Activated CD4-positive, alpha-beta T cell treated with anti-CD3 and anti-CD28 coated beads, Interleukin-2, amount 50 U/mL, for 48 hours (primary cell): ENCODE measurements around the gene NPHP4.

Experiments
- DNase-seq, 2 experiments: peaks; one replicate each; pipeline ENCODE4 v3.0.0-alpha.2; 2020

The NPHP4 gene

DNA sequence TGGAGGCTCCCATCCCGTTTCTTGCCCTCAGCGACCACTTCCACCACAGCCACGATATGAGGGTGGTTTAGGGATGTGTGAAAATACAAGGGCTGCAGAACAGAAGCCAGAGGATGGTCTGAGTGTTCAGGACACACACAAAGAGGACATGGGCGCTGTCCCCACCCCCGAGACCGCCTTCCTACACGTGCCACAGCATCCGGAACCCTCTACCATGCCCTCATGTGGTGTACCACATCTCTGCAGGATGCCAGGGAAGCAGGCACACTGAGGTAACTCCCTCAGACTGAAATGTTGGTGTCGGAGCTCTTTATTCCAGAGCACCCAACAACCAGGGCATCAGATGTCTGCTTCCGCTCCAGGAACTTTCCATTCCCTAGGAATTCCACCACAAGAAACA lies 23.1 kb downstream of the NPHP4 start:
- no peak for DNase-seq

DNA sequence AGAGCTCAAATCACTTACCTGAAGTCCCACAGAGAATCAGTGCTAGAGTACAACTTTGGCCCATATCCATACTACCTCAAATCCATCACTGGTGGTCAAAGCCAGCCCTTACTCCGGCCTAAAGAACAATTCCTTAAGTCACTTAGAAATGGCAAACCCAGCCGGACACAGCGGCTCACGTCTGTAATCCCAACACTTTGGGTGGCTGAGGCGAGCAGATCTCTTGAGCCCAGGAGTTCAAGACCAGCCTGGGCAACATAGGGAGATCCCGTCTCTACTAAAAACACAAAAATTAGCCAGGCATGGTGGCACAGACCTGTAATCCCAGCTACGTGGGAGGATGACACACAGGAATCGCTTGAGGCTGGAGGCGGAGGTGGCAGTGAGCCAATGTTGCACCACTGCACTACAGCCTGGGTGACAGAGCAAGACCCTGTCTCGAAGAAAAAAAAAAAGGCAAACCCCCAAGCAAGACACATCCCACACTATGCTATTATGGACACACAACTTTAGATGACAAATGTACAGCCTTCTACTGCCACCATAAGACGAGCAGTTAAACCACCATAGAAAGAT lies 24.0 kb downstream of the NPHP4 start:
- DNase-seq: no peak

DNA sequence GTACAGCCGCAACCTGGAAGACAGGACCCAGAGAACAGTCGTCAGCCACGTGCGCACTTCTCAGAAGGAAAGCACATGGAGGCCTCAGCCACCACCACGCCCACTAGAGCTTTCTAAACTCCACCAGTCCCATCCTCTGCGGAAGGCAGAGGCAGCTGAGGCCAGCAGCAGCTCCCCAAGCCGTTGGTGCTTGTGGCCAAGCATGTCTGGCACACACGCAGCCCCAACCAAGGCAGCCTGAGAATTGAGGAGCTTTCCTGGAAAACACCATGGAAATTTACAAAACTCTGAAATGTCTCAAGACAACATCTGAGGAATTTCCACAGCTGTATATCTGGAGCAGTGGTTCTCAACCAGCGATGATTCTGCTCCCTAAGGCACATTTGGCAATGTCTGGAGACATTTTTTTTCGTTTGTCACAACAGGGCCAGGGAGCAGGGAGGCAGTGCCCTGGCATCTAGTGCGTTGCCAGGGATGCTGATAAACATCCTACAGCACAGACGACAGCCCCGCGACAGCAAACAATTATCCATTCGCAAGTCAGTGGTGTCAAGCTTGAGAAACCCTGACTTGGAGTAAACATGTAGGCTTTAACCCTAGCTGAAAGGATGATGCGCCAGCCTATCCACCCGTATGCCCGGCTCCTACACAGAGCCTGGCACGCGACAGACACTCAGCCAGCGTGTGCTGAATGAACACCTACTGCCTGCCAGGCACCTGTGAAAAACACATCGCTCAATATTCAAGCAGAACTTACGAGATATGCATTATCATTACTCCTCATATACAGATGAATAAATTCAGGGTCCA lies 24.7 kb downstream of the NPHP4 start:
- DNase-seq: no peak

DNA sequence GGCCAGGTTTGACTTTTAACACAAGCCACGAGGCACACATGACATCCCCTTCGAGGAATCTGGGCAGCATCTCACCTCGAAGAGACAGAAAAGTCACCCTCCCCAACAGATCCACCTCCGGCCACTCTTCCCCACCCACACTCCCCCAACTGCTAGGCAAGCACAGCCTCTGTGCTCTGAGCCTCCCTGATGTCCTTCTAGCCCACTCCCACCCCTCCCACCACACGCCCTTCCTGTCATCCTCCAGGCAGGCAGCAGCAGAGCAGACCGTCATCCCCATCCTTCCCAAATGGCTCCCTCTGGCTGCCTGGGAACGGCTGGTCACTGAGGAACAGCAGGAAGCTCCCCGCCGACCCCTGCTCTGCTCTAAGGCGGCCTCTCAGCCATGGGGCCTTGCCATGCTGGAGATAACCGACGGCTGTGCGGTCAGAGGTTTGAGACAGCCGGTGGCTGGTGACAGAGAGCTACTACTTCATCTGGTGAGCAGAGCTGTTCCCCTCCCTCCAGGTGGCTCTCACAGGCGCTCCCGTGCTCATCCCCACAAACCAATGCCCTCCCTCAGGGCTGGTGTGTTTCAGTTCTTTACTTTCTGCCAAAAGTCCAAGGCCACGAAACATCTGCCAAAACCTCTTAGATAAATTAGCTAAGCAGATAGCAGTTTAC lies 25.6 kb downstream of the NPHP4 start:
- DNase-seq: no peak

DNA sequence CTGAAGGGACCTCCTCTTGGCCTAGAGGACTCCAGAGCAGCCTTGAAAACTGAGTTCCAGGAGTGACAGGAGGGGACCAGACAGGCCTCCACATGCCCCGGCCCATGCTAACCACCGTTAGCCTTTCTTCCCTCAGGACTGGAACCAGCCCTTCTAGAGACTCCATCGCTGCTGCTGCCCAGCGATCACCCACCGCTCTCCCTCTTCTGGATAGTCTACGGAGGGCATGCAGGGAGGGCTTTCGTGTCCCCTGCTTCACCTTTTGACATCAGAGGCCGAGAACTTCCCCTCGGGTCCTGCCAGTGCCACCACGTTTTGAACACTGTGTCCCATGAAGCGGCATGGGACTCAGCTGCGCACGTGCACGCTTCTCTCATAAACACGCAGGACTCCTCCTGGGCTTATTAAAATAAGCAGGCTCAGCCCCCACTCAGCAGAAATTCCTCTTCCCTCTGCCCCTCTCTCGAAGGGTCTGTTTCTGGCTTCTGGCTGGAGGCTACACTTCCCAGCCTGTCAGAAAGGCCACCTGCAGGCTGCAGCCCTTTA lies 26.6 kb downstream of the NPHP4 start:
- DNase-seq: no peak

DNA sequence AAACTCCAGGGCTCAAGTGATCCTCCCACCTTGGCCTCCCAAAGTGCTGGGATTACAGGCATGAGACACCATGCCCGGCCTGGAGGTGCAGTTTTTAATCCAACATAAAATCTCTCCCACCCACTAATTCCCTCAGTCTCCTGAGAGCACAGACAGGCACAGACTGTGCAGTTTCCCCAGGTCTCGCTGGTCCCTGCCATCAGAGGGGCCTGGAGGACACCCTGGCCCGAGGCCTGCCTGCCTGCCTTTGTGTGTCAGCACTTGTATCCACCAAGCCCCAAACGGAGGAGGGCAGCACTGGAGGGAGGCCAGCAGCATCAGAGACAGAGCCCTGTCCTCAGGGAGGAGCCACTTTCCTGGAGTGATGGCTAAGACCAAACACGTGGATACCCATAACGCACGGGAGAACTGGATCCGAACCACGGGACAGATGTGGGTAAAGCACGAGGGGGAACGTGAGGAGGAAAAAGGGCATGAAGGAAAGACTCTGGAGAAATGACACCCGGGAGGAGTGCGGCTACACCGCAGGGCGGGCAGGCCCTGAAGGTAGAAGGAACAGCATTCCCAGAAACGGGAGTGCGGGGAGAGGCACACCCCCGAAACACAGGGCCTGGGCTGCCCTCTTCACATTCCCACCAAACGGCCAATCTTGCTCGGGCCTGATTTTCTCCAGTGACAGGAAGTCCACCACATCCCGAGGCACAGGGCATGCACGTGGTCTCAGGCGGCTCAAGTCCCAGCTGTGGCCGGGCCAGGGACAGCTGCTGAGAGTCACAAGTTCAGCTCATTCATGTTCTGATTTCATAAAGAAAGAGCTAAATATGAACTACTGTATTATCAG lies 29.7 kb downstream of the NPHP4 start:
- no peak for DNase-seq

DNA sequence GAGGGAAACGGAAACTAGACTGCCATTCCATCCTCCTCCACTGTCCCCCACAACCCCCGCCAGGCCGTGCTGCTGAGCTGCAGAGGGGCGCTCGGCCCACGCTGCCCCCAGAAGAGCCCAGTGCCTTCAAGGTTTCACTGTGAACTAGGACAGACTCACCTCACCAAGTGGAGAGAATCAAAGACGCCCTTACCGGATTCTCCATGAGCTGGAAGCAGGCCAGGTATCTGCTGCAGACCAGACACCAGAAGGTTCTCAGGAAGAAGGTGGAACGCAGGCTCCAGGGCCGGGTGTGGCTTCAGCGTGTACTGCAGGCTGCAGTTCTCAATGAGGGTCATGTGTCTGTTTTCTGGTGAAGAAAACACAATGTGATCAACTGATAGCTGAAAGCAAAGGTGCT lies 30.6 kb downstream of the NPHP4 start:
- DNase-seq: no peak

DNA sequence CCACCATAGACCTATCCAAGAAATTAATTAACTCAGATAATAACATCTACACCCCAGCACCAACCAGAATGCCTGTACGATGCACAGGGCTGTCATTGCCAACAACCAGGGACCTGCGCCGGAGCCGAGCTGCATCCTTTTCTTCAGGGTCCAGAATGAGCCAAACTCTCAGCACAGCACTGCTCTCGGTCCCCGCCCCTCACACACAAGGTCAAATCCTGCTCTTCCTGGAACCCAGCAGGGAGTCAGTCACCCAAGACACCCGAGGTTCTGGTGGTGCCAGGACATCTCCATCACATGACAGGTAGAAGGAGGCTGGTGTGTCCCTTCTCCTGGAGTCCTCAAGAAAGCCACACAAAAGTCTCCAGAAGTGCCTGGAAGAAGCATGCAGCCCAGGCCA lies 31.9 kb downstream of the NPHP4 start:
- no peak for DNase-seq

DNA sequence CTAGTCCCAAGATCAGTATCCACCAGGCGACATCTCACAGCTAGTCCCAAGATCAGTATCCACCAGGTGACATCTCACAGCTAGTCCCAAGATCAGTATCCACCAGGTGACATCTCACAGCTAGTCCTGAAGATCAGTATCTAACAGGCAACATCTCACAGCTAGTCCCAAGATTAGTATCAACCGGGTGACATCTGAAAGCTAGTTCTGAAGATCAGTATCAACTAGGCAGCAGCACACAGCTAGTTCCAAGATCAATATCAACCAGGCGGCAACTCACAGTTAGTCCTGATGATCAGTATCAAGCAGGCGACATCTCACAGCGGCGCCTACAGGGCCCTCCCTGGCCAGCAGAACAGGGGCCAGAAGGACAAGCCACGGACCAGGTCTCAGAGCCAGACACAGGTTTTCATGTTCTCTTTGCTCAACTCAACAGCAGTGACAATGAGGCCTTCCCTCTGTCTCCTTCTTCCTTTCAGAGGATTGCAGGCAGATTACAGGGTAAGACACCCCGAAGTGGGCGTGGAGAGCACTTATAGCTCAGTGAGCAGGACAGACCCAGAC lies 32.5 kb downstream of the NPHP4 start:
- DNase-seq: no peak

DNA sequence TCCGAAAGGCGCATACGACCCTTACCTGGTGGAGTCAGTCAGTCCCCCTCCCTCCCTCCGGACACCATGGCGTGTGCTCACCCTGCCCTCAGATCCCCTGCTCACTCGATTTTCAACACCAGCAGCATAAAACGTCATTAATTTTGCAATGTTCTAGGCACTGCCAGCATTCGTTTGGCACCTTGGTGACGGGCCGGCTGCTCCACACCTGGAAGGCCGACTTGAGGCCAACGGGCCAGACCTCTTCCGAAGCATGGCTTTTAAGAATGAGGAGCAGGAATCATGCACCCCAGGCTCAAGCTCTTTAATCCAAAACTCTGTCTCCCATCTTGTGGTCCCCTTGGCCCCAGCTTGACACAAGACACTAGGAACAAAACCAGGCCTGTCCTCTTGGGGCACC lies 33.1 kb downstream of the NPHP4 start:
- DNase-seq: no peak

DNA sequence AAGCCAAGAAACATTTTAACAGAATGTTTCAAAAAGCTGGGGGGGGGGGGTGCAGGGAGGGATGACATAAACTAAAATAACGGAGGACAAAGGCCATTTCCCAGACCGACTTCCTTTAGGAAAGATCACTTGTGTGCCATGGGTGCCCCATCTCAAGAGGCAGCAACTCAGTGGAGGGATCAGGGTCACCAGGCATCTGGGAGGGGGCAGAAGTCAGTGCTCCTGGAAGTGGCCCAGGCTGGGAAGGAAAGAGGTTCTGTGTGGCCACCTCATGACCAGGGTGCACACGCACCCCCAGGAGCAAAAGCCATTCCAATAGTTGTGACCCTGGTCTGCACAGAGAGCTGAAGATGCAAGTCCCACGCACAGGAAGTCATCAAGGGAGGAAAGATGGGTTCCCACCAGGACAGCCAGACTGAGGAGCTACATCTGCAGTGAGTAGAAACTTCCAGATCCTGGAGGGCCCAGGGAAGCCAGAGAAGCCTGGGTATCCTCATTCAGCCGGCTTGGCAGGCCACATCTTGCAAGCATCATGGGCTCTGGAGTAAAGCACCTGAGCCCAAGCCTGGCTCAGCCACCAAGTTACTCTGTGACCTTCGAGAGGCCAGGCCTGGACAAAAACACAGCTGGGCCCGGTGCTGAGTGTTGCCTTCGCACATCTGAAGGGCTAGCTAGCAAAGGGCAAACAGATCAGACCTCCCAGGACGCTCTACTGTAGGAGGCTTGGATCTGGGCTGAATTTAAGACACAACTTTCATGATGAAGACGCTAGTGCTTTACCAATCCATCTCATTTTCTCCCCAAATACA lies 36.0 kb downstream of the NPHP4 start:
- no peak for DNase-seq

DNA sequence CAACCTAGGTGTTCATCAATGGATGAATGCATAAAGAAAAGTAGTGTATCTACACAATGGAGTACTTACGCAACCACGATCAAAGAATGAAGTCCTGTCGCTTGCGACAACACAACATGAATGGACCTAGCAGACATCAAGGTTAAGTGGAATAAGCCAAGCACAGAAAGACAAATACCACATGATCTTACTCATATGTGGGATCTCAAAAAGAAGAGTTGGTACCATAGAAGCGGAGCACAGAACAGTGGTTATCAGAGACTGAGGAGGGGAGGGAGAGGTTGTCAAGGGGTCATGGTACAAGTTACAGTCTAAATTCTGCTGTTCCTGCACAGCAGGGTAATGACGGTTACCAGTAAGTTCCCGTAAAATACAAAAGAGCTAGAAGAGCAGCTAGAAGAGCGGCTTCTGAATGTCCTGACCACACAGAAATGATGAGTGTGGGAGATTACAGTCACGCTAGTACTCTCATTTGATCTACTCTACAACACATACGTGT lies 36.7 kb downstream of the NPHP4 start:
- DNase-seq: no peak

DNA sequence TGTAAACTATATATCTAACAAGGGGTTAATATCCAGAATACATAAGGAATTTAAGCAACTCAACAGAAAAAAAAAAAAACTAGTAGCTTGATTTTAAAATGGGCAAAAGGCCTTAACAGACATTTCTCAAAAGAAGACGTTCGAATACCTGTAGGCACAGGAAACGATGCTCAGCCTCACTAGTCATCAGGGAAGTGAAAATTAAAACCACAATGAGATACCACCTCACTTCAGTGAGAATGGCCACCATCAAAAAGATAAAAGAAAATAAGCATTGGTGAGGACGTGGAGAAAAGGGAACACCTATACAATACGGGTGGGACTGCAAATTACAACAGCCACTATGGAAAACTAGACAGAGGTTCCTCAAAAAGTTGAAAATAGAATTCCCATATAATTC lies 37.3 kb downstream of the NPHP4 start:
- DNase-seq: no peak

DNA sequence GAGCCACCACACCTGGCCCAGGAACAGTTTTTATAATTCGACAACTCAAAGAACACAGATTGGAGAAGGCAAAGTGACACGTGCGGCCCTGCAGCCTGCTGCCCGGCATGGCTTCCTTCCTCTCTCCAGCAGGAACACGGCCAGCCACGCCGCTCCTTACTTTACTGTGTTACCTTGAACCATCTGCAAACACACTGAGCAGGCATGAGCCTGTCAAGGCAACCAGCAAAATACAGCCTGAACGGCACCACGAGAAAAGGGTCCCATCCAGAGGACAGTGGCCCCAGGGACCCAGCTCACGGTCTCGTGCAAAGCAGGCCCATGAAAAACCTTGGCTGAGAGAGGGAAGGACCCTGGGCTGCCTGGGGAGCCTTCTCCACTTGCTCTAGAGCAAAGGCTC lies 38.8 kb downstream of the NPHP4 start:
- DNase-seq: no peak

DNA sequence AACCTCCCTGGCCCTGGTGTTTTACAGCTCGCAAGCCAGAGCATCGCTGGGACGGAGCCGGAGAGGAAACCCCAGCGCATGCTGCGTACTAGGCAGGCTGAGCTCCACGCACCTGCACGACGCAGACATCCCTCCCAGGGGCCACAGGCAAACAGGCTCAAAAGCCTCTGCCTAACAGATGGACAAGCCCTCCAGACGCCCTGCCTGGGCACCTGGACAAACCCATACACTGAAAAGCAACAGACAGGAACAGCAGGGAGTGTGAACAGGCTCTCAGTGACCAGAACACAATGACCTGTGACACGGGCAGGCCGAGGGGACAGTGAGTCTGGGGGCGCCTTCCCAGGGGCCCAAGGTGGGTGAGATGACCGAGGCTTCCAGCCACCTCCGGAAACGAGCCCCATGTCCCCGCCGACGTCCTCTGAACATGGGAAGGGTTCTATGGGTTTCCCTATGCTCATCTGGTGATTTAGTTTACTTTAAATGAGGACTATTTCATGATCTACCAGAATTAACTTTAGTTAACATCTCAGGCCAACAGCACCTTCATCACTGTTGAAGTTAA lies 40.3 kb downstream of the NPHP4 start:
- no peak for DNase-seq

DNA sequence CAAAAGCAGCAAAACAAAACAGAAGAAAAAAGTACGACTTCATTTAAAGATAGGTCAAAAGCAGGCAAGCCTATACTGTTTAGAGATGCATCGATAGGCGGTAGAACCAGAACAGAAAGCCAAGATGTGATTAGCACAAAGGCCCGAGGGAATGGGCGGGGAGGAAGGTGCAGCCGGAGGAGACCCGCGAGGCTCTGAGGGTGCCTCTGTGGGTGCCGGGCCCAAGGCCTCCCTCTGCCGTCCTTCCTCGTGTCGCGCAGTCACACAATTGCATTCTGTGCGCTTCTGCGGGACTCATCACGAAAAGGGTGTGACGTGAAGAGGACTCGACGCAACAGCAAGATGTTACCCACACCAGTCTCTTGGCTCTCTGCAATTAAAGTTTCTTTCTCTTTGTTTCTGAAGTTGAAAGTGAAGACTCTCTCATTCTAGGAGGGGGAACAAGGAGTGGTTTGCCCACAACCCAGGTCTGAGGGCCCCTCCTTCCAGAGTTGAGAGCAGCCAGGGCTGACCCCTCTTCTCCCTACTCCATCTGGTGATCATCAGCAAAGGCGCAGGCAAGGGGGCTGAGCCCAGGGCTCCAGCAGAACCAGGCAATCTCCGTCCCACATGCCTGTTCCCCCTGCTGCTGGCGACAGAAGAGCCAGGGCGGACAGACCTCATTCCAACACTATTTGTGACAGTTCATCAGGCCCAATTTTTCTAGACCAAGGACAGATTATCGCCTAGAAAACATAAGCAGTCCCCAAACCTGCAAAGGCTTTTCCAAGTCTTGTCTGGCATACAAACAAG lies 41.0 kb downstream of the NPHP4 start:
- DNase-seq: no peak

DNA sequence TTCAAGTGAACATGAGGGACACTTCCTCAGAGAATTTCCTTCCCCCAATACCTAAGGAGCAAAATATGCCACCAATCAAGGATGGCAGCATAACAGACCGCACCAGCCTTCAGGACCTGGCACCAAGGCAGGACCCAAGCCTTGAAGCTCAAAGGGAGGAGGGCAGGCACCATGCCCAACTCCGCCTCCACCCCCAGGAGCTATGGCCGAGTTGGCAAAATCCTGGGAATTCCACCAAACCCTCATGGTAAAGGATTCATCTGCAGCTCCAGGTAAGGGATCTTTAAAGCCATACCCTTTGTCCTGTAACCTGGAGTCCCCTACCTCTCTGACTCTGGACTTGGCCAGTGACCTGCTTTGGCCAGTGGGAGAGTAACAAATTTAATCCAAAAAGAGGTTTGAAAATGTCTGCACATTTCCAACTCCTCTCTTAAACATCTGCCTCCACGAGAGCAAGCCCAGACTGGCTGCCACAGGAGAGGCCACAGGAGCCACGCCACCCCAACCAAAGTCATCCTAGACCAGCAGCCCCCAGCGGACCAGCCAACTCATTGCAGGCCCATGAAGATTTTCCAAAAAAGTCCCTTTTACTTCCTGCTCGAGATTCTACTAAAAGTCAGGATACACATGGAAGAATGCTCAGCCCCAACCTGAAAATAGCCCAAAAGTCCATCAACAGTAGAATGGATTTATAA lies 41.9 kb downstream of the NPHP4 start:
- no peak for DNase-seq

DNA sequence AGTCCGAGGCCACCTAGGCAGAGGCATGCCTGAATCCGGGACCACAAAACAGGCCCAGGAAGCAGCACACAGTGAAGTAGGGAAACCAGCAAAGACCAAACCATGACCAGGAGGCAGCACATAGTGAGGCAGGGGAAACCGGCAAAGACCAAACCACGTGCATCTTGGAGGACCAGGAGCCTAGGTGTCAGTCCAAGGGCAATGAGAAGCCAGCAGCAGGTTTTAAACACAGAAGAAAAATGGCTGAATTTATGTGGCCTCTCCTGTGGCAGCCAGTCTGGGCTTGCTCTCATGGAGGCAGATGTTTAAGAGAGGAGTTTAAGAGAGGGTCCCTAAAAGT lies 42.5 kb downstream of the NPHP4 start:
- DNase-seq: no peak

DNA sequence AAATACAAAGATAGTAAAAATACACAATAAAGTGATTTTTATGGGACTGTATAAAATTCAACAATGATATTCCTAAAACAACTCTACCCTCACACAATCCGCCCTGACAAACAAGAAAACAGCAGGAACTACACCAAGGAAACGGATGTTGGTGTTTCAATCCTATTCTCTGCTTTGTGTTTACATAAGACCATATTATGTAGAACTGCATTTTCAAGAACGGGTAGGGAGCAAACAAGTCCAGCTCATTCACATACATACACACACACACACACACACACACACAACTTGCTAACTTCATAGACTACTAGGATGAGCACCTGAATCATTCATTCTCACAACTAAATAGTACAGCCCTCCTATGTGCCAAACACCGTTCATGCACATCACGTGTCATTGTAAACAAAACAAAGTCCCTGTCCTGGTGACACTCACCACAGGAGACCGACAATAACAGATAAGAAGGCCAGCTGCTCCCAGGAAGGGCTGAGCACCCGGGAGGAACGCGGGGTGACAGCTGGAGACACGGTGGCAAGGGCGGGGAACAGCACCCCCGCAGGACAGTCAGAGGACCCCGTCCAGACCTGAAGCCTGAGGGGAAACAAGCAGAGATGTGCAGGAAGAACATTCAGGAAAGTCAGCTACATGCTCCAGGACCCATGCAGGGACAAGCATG lies 43.0 kb downstream of the NPHP4 start:
- no peak for DNase-seq

DNA sequence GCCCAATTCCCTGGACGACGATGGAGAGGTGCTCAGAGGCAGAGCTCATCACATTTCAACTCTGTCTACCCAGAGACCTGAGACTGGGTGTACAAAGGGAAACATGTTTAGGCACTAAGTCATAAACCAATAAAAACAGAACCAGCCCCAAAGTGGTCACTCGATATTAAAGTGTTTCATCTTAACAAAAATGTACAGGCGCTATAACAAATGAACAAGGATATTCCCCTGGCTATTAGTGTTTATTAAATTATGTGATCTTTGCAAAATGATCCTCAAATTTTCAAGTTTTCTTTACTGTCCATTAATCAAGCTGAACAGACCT lies 43.6 kb downstream of the NPHP4 start:
- DNase-seq: no peak
